Astrocyte (in vitro differentiated cells and primary cell): Measurements from ENCODE around the gene HNF4A. TPM values are rescaled to one million over a fixed set of nuclear protein-coding genes. Genes with fewer than 3 reads are reported as not detected.

Source experiments
- DNase-seq: peaks from one replicate; pipeline ENCODE4 v3.0.0-alpha.2; 2010; ENCODE audit warnings: low read depth
- FAIRE-seq: peaks from 2 replicates; lab custom pipeline; 2011; peaks lifted over from hg19 to GRCh38; lab: Jason Lieb, UNC
- H2AFZ ChIP-seq: 2 replicates; pipeline ENCODE4 v1.6.0; 2012; ENCODE audit warnings: low read depth, low read length, inconsistent platforms
- H3K27ac ChIP-seq: 2 replicates; pipeline ENCODE4 v1.5.1; 2011; ENCODE audit warnings: low read depth, low read length, inconsistent platforms
- H3K27me3 ChIP-seq: 2 replicates; pipeline ENCODE4 v1.6.0; 2011; ENCODE audit warnings: low read length, inconsistent platforms; ENCODE audit not compliant: insufficient read depth
- H3K36me3 ChIP-seq: 2 replicates; pipeline ENCODE4 v1.5.1; 2011; ENCODE audit warnings: low read length, inconsistent platforms; ENCODE audit not compliant: insufficient read depth
- H3K4me1 ChIP-seq: 2 replicates; pipeline ENCODE4 v1.5.1; 2011; ENCODE audit warnings: low read length, inconsistent platforms; ENCODE audit not compliant: insufficient read depth
- H3K4me2 ChIP-seq: 2 replicates; pipeline ENCODE4 v1.6.0; 2012; ENCODE audit warnings: low read length, inconsistent platforms
- H3K4me3 ChIP-seq: 2 replicates; pipeline ENCODE4 v1.5.1; 2011; ENCODE audit warnings: low read depth, mild to moderate bottlenecking, low read length, inconsistent platforms; ENCODE audit not compliant: insufficient read depth
- H3K79me2 ChIP-seq: 2 replicates; pipeline ENCODE4 v1.6.0; 2012; ENCODE audit warnings: mild to moderate bottlenecking, low read length, inconsistent platforms; ENCODE audit not compliant: insufficient read depth
- H3K9ac ChIP-seq: 2 replicates; pipeline ENCODE4 v1.6.0; 2012; ENCODE audit warnings: mild to moderate bottlenecking, low read length, inconsistent platforms
- H3K9me3 ChIP-seq: 2 replicates; pipeline ENCODE4 v1.5.1; 2012; ENCODE audit warnings: low read depth, mild to moderate bottlenecking, low read length, inconsistent platforms; ENCODE audit not compliant: insufficient read depth
- H4K20me1 ChIP-seq: 2 replicates; pipeline ENCODE4 v1.6.0; 2012; ENCODE audit warnings: low read length, inconsistent platforms; ENCODE audit not compliant: insufficient read depth
- H3K27ac Mint-ChIP-seq: one replicate; pipeline ENCODE4 v1.8.0; 2021; ENCODE audit warnings: mild to moderate bottlenecking, mixed read lengths; ENCODE audit not compliant: unreplicated experiment
- H3K27me3 Mint-ChIP-seq: one replicate; pipeline ENCODE4 v1.8.0; 2021; ENCODE audit warnings: low read depth, mixed read lengths; ENCODE audit not compliant: unreplicated experiment
- H3K36me3 Mint-ChIP-seq: one replicate; pipeline ENCODE4 v1.8.0; 2021; ENCODE audit warnings: low read depth, mixed read lengths; ENCODE audit not compliant: unreplicated experiment
- H3K4me1 Mint-ChIP-seq: one replicate; pipeline ENCODE4 v1.8.0; 2021; ENCODE audit warnings: low read depth, mixed read lengths; ENCODE audit not compliant: unreplicated experiment
- H3K4me3 Mint-ChIP-seq: one replicate; pipeline ENCODE4 v1.8.0; 2021; ENCODE audit warnings: mild to moderate bottlenecking, moderate library complexity, mixed read lengths; ENCODE audit not compliant: unreplicated experiment
- H3K9me3 Mint-ChIP-seq: one replicate; pipeline ENCODE4 v1.8.0; 2021; ENCODE audit warnings: mild to moderate bottlenecking, mixed read lengths; ENCODE audit not compliant: unreplicated experiment
- EZH2 ChIP-seq: IDR thresholded peaks from 2 replicates; pipeline ENCODE4 v1.6.1; 2012; ENCODE audit warnings: mild to moderate bottlenecking, low read length, inconsistent platforms; ENCODE audit not compliant: insufficient read depth
- total RNA-seq: library from RNA; stranded (reverse); gene quantifications from 2 replicates; pipeline ENCODE4 v1.2.1, GENCODE V29; 2021
- TF ChIP-seq, protein P1 (sequence below): IDR thresholded peaks from 2 replicates; pipeline ENCODE4 v1.5.1; 2011; ENCODE audit warnings: low read depth, mild to moderate bottlenecking, inconsistent platforms, low read length, moderate library complexity; ENCODE audit not compliant: insufficient read depth

Gene HNF4A
- total RNA-seq, 1 donor from 2014 or later: not detected

- Histone ChIP-seq H3K36me3 (no peaks in the 10 kb centered on the region), H3K4me2 (no peak overlapping the region), H3K4me1 (peaks cover 18% of the 10 kb centered on the region), H3K79me2 (no peaks in the 10 kb centered on the region), H2AFZ (no peak overlapping the region), H3K4me3 (no peak overlapping the region), H4K20me1 (no peaks in the 10 kb centered on the region), H3K9ac (no peak overlapping the region), H3K27me3 (no peaks in the 10 kb centered on the region), H3K9me3 (no peaks in the 10 kb centered on the region), H3K27ac (no peak overlapping the region)
- H3K27ac Mint-ChIP-seq: no peak overlapping the region
- no peak for FAIRE-seq
- no peaks in the 10 kb centered on the region for H3K36me3 Mint-ChIP-seq
- peaks cover 32% of the 10 kb centered on the region for H3K27me3 Mint-ChIP-seq
- DNase-seq: no peak
- no peak overlapping the region for H3K4me3 Mint-ChIP-seq
- no peaks in the 10 kb centered on the region for H3K9me3 Mint-ChIP-seq
- H3K4me1 Mint-ChIP-seq: peaks cover 14% of the 10 kb centered on the region
- TF ChIP-seq, protein P1, sequence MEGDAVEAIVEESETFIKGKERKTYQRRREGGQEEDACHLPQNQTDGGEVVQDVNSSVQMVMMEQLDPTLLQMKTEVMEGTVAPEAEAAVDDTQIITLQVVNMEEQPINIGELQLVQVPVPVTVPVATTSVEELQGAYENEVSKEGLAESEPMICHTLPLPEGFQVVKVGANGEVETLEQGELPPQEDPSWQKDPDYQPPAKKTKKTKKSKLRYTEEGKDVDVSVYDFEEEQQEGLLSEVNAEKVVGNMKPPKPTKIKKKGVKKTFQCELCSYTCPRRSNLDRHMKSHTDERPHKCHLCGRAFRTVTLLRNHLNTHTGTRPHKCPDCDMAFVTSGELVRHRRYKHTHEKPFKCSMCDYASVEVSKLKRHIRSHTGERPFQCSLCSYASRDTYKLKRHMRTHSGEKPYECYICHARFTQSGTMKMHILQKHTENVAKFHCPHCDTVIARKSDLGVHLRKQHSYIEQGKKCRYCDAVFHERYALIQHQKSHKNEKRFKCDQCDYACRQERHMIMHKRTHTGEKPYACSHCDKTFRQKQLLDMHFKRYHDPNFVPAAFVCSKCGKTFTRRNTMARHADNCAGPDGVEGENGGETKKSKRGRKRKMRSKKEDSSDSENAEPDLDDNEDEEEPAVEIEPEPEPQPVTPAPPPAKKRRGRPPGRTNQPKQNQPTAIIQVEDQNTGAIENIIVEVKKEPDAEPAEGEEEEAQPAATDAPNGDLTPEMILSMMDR: no peak
- no peak for TF ChIP-seq EZH2
These were observed 50.5 kb downstream of the HNF4A start for GRCh38 chr20:44405785-44406571.

- Histone ChIP-seq H3K4me1 (peaks cover 18% of the 10 kb centered on the region), H3K4me3 (no peak overlapping the region), H2AFZ (no peak overlapping the region), H3K27me3 (no peaks in the 10 kb centered on the region), H3K79me2 (no peaks in the 10 kb centered on the region), H3K27ac (no peak overlapping the region), H3K9me3 (no peaks in the 10 kb centered on the region), H4K20me1 (no peaks in the 10 kb centered on the region), H3K9ac (no peak overlapping the region), H3K4me2 (no peak overlapping the region), H3K36me3 (no peaks in the 10 kb centered on the region)
- TF ChIP-seq EZH2: no peak
- TF ChIP-seq, protein P1: no peak
- no peak for DNase-seq
- Mint-ChIP-seq H3K27me3 (peaks cover 31% of the 10 kb centered on the region), H3K27ac (no peak overlapping the region), H3K36me3 (no peaks in the 10 kb centered on the region), H3K4me3 (no peak overlapping the region), H3K9me3 (no peaks in the 10 kb centered on the region), H3K4me1 (peaks cover 14% of the 10 kb centered on the region)
- no peak for FAIRE-seq
These were observed 51.2 kb downstream of the HNF4A start for GRCh38 chr20:44406572-44407137.
